SK-N-SH (cell line): ENCODE measurements around the gene CDC42BPG. TPM values are rescaled to one million over a fixed set of nuclear protein-coding genes. Genes with fewer than 3 reads are reported as not detected.

ENCODE experiments used
- CTCF ChIA-PET: fragments of 300-600, 350-600 bp; formaldehyde crosslinking; extraction: SDS; loops from one replicate; lab custom pipeline; 2021; lab: Yijun Ruan, JAX
- POLR2A ChIA-PET: fragments of 350-600 bp; sonication (Branson Sonifier 250); formaldehyde crosslinking; extraction: SDS; loops from one replicate; lab custom pipeline; 2020; ENCODE audit warnings: antibody characterized with exemption, inconsistent platforms; lab: Yijun Ruan, JAX
- DNase-seq: peaks from one replicate; pipeline ENCODE4 v3.0.0; 2012
- H2AFZ ChIP-seq: fragments of 200-600 bp; sonication (generic); 2 replicates; pipeline ENCODE4 v1.8.1; 2016; ENCODE audit warnings: antibody characterized with exemption, mild to moderate bottlenecking, low read depth
- H3F3A ChIP-seq: fragments of 200-600 bp; sonication (generic); replicated peaks from 2 replicates; pipeline ENCODE3; 2016; ENCODE audit warnings: antibody characterized with exemption, mild to moderate bottlenecking; ENCODE audit not compliant: insufficient read depth
- H3K27ac ChIP-seq, 2 experiments: fragments of 200-500 bp in 1 of 2; fragments of 200-600 bp in 1 of 2; sonication (Bioruptor generic) in 1 of 2; sonication (generic), shearing (Covaris generic) in 1 of 2; 2 replicates each; pipeline versions ENCODE4 v1.5.1 to v1.6.1; 2014 to 2016; ENCODE audit warnings: low read depth in 2 of 2, inconsistent platforms in 1 of 2, low read length in 1 of 2, mild to moderate bottlenecking in 1 of 2, mixed read lengths in 1 of 2
- H3K27me3 ChIP-seq: fragments of 200-600 bp; sonication (generic), shearing (Covaris generic); 2 replicates; pipeline ENCODE4 v1.6.1; 2016; ENCODE audit warnings: mixed run types; ENCODE audit not compliant: insufficient read depth
- H3K36me3 ChIP-seq, 2 experiments: fragments of 200-500 bp in 1 of 2; fragments of 200-600 bp in 1 of 2; sonication (Bioruptor generic) in 1 of 2; sonication (generic) in 1 of 2; replicated peaks in 1 of 2; 2 replicates each; pipeline versions ENCODE3 to v1.5.1; 2014 to 2016; ENCODE audit warnings: low read length in 1 of 2, mild to moderate bottlenecking in 1 of 2; ENCODE audit not compliant: insufficient read depth in 2 of 2, control insufficient read depth in 1 of 2
- H3K4me1 ChIP-seq, 2 experiments: fragments of 200-500 bp in 1 of 2; fragments of 200-600 bp in 1 of 2; sonication (Bioruptor generic) in 1 of 2; sonication (generic), shearing (Covaris generic) in 1 of 2; 2 replicates each; pipeline versions ENCODE4 v1.5.1 to v1.6.1; 2014 to 2016; ENCODE audit warnings: low read depth in 1 of 2, low read length in 1 of 2, mixed run types in 1 of 2; ENCODE audit not compliant: insufficient read depth in 2 of 2, control insufficient read depth in 1 of 2
- H3K4me2 ChIP-seq: fragments of 200-600 bp; sonication (generic), shearing (Covaris generic); 2 replicates; pipeline ENCODE4 v1.6.1; 2017; ENCODE audit warnings: mixed run types
- H3K4me3 ChIP-seq, 2 experiments: fragments of 200-500 bp in 1 of 2; fragments of 200-600 bp in 1 of 2; sonication (Bioruptor generic) in 1 of 2; sonication (generic), shearing (Covaris generic) in 1 of 2; 2 replicates each; pipeline versions ENCODE4 v1.5.1 to v1.8.1; 2014 to 2016; ENCODE audit warnings: low read depth in 2 of 2, inconsistent platforms in 1 of 2, low read length in 1 of 2, mild to moderate bottlenecking in 1 of 2, mixed read lengths in 1 of 2, moderate library complexity in 1 of 2
- H3K79me2 ChIP-seq: fragments of 200-600 bp; sonication (generic); 2 replicates; pipeline ENCODE4 v1.8.1; 2017; ENCODE audit warnings: mild to moderate bottlenecking; ENCODE audit not compliant: insufficient read depth
- H3K9ac ChIP-seq: fragments of 200-600 bp; sonication (generic); 2 replicates; pipeline ENCODE4 v1.6.1; 2017; ENCODE audit warnings: mixed run types
- H3K9me2 ChIP-seq: fragments of 200-600 bp; sonication (generic); 2 replicates; pipeline ENCODE4 v1.6.1; 2017; ENCODE audit warnings: mixed run types
- H3K9me3 ChIP-seq: fragments of 200-600 bp; sonication (generic); 2 replicates; pipeline ENCODE4 v1.6.1; 2017; ENCODE audit warnings: mixed run types, mild to moderate bottlenecking, moderate library complexity
- H4K20me1 ChIP-seq: fragments of 200-600 bp; sonication (generic); 2 replicates; pipeline ENCODE4 v1.6.1; 2017; ENCODE audit warnings: mild to moderate bottlenecking, mixed run types; ENCODE audit not compliant: insufficient read depth
- CTCF ChIP-seq: fragments of 200-600 bp; sonication (generic); IDR thresholded peaks from 2 replicates; pipeline ENCODE4 v1.6.1; 2017; ENCODE audit warnings: antibody characterized with exemption, mild to moderate bottlenecking, moderate library complexity
- ELF1 ChIP-seq: IDR thresholded peaks from 2 replicates; pipeline ENCODE4 v1.4.0; 2012
- EP300 ChIP-seq, 2 experiments: IDR thresholded peaks; 2 replicates each; pipeline versions ENCODE4 v1.4.0 to v1.6.1; 2012; ENCODE audit warnings: borderline replicate concordance in 1 of 2, low read depth in 1 of 2, low read length in 1 of 2
- FOSL2 ChIP-seq: IDR thresholded peaks from 2 replicates; pipeline ENCODE4 v1.4.0; 2012; ENCODE audit warnings: low read depth, mild to moderate bottlenecking, moderate library complexity, borderline replicate concordance
- FOXM1 ChIP-seq: IDR thresholded peaks from 2 replicates; pipeline ENCODE4 v1.4.0; 2012; ENCODE audit warnings: low read depth, mild to moderate bottlenecking
- GABPA ChIP-seq: IDR thresholded peaks from 2 replicates; pipeline ENCODE4 v1.4.0; 2012; ENCODE audit warnings: low read depth, mild to moderate bottlenecking
- JUND ChIP-seq: IDR thresholded peaks from 2 replicates; pipeline ENCODE4 v1.4.0; 2012
- NRF1 ChIP-seq: IDR thresholded peaks from 2 replicates; pipeline ENCODE4 v1.6.1; 2012; ENCODE audit warnings: low read depth, mild to moderate bottlenecking, low read length
- RAD21 ChIP-seq: IDR thresholded peaks from 2 replicates; pipeline ENCODE4 v1.6.1; 2012; ENCODE audit warnings: mild to moderate bottlenecking, low read length
- RXRA ChIP-seq: IDR thresholded peaks from 2 replicates; pipeline ENCODE4 v1.4.0; 2012; ENCODE audit warnings: low read depth, mild to moderate bottlenecking, borderline replicate concordance
- SIN3A ChIP-seq: IDR thresholded peaks from 2 replicates; pipeline ENCODE4 v1.6.1; 2012; ENCODE audit warnings: low read depth, mild to moderate bottlenecking, low read length, moderate library complexity, borderline replicate concordance
- SMC3 ChIP-seq: IDR thresholded peaks from 2 replicates; pipeline ENCODE4 v1.6.1; 2012; ENCODE audit warnings: low read depth, low read length, improper control_type of control experiment
- USF1 ChIP-seq: IDR thresholded peaks from 2 replicates; pipeline ENCODE4 v1.4.0; 2012; ENCODE audit warnings: low read depth, borderline replicate concordance
- WGBS: methylation state at CpG from one replicate; pipeline ENCODE4 v1.1.6; 2017; ENCODE audit warnings: low lambda C conversion rate; 5-methylcytosine and 5-hydroxymethylcytosine counted together
- polyA plus RNA-seq, 3 experiments: library from polyadenylated mRNA; depleted of rRNA; stranded (reverse); fragments of >200 nt; gene quantifications; 2 replicates each; pipeline ENCODE4 v1.2.3, GENCODE V29; 2012
- TF ChIP-seq, protein P1 (sequence below): fragments of 150-350 bp; IDR thresholded peaks from 2 replicates; pipeline ENCODE4 v1.6.1; 2016; ENCODE audit warnings: mild to moderate bottlenecking, low read depth, low read length
- TF ChIP-seq, protein P2 (sequence below): IDR thresholded peaks from 2 replicates; pipeline ENCODE4 v1.4.0; 2012; ENCODE audit warnings: low read depth
- TF ChIP-seq, protein P3 (sequence below): IDR thresholded peaks from 2 replicates; pipeline ENCODE4; 2012
- TF ChIP-seq, protein P4 (sequence below): fragments of 150-350 bp; IDR thresholded peaks from 2 replicates; pipeline ENCODE4 v1.6.1; 2017; ENCODE audit warnings: antibody characterized with exemption, low read length, low read depth, borderline replicate concordance

The CDC42BPG gene
- polyA plus RNA-seq, 1 of the 3 experiments (the other 2 are of a cell fraction) = 0.33 TPM

DNA sequence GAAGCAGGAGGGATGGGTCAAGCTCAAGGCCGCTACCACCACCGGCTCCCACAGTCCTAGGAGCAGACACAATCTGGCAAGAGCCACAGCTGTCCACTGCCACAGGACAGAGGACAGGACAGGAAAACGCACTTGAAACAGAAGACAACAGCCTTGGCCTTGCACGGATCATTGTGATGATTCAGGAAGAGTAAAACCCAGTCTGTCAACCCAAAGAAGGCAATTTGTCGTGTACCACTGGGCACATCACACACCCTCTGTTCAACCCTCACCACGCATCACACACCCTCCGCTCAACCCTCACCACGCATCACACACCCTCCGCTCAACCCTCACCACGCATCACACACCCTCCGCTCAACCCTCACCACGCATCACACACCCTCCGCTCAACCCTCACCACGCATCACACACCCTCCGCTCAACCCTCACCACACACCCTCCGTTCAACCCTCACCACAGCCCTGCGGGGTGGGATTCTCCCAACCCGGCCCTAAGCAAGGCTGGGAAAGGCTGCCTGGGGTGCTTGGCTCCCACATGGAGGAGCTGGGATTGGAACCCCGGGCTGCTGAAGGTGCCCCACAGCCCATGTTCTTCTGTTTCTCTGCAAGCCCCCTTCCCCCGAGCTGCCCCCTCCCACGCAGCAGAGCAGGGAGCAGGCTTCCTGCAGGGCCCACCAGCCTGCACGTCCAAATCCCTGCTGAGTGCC is 11.3 kb upstream of the CDC42BPG start:
- Histone ChIP-seq H3K4me2 (peak overlapping the region; percentile 66; the same call in 1 of the 2 replicates), H4K20me1 (no peaks in the 10 kb centered on the region), H3K4me1 (peaks cover 11 to 28% of the 10 kb centered on the region in 2 experiments; a peak in 3 of 4 replicates), H2AFZ (no peak overlapping the region), H3K79me2 (peaks cover 30% of the 10 kb centered on the region; the same call in 1 of the 2 replicates), H3K36me3 (peaks cover 7 to 27% of the 10 kb centered on the region in 2 experiments), H3K9ac (peak overlapping the region; percentile 10; the same call in 1 of the 2 replicates), H3K4me3 (no peak overlapping the region), H3K27me3 (no peaks in the 10 kb centered on the region), H3F3A (peaks cover 6% of the 10 kb centered on the region), H3K9me2 (no peaks in the 10 kb centered on the region), H3K9me3 (no peaks in the 10 kb centered on the region), H3K27ac (peak overlapping the region; percentile 19 to 80; a peak in 3 of 4 replicates)
- ChIA-PET POLR2A (interaction anchor here (2.4 kb wide), 1 partner anchor 23 kb away, joined by 8 read pairs; the partner anchor contains the start of gene EHD1), CTCF (interaction anchor here (0.6 to 2.4 kb wide), 7 partner anchors 9 to 1508 kb away, joined by 3 to 11 read pairs (median 4); partner anchors contain the start of gene PPP2R5B)
- TF ChIP-seq, protein P1, sequence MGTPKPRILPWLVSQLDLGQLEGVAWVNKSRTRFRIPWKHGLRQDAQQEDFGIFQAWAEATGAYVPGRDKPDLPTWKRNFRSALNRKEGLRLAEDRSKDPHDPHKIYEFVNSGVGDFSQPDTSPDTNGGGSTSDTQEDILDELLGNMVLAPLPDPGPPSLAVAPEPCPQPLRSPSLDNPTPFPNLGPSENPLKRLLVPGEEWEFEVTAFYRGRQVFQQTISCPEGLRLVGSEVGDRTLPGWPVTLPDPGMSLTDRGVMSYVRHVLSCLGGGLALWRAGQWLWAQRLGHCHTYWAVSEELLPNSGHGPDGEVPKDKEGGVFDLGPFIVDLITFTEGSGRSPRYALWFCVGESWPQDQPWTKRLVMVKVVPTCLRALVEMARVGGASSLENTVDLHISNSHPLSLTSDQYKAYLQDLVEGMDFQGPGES = no peak
- TF ChIP-seq FOXM1 (no peak), RAD21 (no peak), SMC3 (no peak), USF1 (no peak), CTCF (no peak), JUND (no peak), GABPA (no peak), RXRA (no peak), EP300 (IDR thresholded peaks at IDR 0.05; ENCODE audit: borderline replicate concordance in 1 of 2, low read depth in 1 of 2, low read length in 1 of 2) (no peak), FOSL2 (no peak), ELF1 (no peak), SIN3A (no peak), NRF1 (no peak)
- TF ChIP-seq, protein P2, sequence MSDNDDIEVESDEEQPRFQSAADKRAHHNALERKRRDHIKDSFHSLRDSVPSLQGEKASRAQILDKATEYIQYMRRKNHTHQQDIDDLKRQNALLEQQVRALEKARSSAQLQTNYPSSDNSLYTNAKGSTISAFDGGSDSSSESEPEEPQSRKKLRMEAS = no peak
- TF ChIP-seq, protein P3, sequence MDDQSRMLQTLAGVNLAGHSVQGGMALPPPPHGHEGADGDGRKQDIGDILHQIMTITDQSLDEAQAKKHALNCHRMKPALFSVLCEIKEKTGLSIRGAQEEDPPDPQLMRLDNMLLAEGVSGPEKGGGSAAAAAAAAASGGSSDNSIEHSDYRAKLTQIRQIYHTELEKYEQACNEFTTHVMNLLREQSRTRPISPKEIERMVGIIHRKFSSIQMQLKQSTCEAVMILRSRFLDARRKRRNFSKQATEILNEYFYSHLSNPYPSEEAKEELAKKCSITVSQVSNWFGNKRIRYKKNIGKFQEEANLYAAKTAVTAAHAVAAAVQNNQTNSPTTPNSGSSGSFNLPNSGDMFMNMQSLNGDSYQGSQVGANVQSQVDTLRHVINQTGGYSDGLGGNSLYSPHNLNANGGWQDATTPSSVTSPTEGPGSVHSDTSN = no peak
- TF ChIP-seq, protein P4, sequence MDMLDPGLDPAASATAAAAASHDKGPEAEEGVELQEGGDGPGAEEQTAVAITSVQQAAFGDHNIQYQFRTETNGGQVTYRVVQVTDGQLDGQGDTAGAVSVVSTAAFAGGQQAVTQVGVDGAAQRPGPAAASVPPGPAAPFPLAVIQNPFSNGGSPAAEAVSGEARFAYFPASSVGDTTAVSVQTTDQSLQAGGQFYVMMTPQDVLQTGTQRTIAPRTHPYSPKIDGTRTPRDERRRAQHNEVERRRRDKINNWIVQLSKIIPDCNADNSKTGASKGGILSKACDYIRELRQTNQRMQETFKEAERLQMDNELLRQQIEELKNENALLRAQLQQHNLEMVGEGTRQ = no peak
- no peak for DNase-seq
- WGBS = 92% methylated on average over 14 of the region's 22 CpGs
